GM21737 (cell line): ENCODE data around the gene PNKD.

ENCODE experiments used
- ATAC-seq: cut with Tn5 transposase; IDR thresholded peaks from one replicate; pipeline ENCODE4 v1.9.1; 2021; ENCODE audit warnings: mild to moderate bottlenecking, moderate library complexity; ENCODE audit not compliant: unreplicated experiment

The PNKD gene

DNA sequence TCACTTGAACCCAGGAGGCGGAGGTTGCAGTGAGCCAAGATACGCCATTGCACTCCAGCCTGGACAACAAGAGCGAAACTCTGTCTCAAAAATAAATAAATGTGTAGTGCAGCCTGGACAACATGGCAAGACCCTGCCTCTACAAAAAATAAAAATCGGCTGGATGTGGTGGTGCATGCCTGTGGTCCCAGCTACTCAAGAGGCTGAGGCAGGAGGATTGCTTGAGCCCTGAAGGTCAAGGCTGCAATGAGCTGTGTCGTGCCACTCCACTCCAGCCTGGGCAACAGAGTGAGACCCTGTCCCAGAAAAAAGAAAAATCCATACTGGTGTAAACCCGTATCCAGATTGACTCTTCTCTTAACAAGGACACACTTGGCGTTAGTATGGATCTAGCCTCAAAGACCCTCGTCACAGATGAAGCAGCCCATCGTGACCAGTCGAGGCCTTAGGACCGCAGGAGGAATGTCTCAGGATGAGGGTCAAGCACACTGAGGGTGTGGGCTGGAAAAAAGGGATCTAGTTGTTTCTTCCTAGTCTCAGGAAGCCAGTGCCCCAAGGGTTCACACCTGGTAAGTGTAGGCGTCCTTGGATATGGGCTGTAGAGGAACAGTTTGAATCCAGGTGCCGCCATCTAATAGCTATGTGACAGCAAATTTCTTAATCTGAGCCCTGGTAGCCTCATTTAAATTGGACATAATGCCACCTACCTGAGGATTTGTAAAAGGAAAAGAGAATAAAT, 13.5 kb upstream of the PNKD start:
- peak; percentile 5 for ATAC-seq

DNA sequence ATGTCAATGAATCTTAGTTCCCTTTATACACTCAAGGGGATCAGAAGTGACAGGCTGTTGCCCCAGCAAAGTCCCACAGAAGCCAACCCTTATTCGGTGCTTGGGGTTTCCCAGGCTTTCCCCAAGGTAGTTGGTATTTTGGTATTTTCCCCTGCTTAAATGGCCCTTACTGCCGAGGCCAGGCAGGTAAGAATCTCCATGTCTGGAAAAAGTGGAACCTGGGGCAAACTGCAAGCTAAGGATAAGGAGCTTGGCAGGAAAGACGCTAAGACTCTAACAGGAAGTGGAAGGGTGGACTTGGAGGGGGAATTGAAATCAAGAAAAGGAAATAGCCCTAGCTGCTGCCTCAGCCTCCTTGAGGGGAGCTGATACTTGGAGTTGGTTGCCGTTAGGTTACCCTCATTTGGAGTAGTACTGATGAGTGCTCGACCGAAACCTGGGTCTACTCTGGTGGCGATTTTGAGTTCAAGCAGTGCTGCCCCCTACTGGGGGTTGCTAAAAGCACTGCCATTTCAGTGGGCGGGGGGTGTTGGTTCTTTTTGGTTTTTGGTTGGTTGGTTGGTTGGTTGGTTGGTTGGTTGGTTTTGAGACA, 12.8 kb upstream of the PNKD start:
- peak; percentile 54 for ATAC-seq

- no peak for ATAC-seq
Measured at GRCh38 chr2:218259099-218259961, 11.0 kb upstream of the PNKD start.

DNA sequence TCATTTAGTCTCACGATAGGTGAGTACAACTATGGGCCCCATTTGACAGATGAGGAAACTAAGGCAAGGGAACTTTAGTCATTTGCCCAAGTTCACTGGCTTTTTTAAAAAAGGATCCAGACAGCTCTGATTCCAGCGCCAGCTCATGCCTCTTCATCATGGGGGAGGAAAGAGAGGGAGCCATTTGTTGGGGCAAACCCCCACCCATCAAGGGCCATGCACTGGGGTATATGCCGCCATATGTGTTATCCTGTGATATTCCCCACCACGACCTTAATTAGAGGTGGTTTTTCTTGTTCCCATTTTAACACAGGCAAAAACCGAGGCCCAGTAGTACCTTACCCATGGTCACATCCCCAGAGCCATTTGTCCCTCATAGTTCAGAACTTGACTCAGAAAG, 10.2 kb upstream of the PNKD start:
- ATAC-seq: no peak

DNA sequence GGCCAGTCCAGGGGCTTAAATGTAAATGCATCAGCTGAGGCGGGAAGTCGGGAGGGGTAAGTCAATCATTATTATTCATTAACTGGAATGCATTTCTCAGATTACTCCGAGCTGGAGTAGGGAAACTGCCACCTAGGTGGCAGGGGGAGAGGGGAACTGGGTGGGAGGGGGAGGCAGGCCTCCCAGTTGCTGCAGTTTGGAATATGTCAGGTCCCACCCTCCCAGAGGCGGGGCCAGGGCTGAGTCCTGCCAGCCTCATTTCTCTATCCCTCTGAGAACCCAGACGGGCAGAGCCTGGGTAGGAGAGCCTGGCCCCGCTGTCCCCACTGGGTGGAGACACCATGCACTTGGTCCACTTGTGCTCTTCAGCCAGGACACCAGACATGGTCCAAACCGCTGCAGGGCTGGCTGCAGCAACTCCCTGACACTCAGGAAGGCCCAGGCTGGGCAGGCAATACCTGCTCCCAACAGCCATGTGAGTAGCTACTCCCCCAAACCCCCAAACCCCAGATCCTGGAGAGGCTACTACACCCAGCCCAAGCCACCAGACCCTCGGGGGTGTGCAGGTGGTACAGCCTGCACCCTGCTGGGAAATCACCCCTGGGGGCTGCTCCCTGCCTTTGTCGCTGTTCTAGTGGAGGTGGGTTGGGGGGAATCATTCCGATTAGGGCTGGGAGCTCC, 9.4 kb upstream of the PNKD start, which contains the start of gene GPBAR1:
Gene GPBAR1 (plus strand): TSS at position 274 of the 681 bp plus-strand sequence. CDS start 1,710 bp downstream, outside the sequence.
- ATAC-seq: no peak

- no peak for ATAC-seq
Measured at GRCh38 chr2:218261423-218262236, 8.7 kb upstream of the PNKD start.

- no peak for ATAC-seq
Measured at GRCh38 chr2:218262237-218262600, 8.1 kb upstream of the PNKD start.

DNA sequence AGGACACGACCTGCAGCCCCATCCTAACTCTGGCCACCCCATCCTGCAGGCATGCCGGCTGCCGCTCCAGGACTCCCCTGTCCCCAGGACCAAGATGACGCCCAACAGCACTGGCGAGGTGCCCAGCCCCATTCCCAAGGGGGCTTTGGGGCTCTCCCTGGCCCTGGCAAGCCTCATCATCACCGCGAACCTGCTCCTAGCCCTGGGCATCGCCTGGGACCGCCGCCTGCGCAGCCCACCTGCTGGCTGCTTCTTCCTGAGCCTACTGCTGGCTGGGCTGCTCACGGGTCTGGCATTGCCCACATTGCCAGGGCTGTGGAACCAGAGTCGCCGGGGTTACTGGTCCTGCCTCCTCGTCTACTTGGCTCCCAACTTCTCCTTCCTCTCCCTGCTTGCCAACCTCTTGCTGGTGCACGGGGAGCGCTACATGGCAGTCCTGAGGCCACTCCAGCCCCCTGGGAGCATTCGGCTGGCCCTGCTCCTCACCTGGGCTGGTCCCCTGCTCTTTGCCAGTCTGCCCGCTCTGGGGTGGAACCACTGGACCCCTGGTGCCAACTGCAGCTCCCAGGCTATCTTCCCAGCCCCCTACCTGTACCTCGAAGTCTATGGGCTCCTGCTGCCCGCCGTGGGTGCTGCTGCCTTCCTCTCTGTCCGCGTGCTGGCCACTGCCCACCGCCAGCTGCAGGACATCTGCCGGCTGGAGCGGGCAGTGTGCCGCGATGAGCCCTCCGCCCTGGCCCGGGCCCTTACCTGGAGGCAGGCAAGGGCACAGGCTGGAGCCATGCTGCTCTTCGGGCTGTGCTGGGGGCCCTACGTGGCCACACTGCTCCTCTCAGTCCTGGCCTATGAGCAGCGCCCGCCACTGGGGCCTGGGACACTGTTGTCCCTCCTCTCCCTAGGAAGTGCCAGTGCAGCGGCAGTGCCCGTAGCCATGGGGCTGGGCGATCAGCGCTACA, 7.4 kb upstream of the PNKD start:
- ATAC-seq: no peak

GRCh38 chr2:218263817-218264641, 6.3 kb upstream of the PNKD start:
- no peak for ATAC-seq

DNA sequence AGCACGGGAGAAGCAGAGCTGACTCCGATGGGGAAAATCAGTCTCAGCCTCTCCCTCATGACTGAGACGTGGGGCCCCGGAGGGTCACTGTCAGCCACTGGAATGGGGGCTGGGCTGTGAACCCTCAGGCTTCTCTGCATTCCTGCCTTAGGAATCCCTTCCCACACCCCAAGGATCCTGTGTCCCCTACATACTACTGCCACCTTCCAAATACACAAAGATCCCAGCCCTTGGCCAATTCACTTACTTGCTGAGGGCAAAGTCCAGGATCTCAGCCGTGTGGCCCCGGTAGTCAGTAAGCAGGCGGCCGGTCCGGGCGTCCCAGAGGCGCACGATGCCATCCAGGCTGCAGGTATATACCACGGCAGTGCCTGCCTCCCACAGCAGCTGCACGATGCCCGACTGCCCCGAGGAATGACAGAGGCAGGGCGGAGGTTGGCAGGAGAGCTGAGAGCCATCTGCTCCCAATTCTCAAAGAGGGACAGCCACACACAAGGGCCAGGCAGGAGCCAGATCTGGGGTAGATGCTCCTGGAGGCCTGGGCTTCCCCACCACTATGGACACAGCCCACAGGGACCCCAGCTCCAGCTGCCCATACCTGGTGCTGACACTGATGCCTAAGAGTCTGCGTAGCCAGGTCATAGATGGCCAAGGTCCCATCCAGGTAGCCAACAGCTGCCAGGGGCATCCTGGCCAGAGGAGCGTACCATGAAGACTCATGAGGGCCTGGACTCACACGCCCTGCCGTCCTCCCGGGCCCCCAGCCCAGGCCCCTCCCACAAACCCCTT, 5.4 kb upstream of the PNKD start:
- no peak for ATAC-seq

DNA sequence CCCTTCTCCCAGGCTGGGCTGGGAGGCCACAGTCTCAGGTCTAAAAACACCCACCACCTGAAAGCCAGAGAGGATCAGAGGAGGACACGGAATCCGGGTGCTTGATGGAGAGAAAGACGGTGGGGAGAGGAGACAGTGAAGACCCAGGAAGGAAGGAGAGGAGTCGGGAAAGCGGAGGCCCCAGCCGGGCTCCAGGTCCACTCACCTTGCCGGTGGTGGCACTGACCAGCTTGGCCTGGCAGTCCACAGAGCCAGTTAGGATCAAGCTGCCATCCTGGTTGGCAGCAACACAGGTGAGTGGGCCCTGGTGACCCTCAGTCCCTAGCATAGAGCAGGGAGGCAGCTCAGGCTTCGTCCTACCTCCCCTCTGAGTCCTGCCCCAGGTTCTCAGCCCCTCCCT, 4.7 kb upstream of the PNKD start:
- no peak for ATAC-seq

DNA sequence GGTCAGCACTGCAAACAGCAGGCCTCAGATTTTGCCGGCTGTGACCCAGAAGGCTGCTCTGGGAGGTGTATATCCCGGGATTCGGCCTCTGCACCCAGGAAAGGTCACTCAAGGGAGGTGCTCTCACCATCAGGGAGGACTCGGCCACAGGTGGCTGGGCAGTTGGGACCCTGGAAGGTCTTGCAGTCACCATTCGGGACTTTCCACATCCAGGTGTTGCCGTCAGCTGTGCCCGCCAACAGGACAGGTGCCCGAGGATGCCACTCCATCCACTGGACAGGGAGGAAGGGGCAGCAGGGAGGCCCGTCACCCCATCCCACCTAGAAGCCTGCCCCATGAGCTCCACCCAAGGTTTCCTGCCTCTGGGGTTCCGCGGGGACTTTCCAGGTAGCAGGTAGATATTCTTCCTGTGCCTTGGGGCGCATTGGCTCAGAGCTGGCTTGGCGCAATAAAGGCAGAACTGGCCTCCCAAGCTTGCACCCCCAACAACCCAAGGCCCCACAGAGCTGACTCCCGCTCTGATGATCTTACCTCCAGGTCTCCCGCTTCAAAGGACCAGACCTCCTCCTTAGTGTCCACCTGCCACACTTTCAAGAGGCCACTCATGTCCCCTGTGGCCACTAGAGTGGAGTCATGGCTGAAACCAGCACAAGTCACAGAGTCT, 3.9 kb upstream of the PNKD start:
- no peak for ATAC-seq

DNA sequence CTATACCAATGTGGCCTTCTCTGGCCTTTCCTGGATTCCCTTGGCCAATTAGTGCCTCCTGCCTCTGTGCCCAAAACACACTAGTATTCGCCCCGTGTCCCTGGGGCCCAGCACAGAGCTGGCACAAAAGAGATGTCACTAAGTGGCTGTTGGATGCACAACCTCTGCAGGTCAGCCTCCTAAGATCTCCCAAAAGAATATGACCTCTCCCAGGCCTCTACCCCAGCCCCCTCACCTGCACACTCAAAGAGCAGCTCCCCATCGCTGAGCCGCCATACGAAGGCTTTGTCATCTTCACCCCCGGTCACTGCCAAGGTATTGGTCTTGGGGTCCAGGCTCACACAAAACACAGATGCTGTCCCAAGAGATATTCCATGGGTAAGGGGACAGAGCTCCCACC, 3.1 kb upstream of the PNKD start:
- no peak for ATAC-seq

- ATAC-seq: no peak
Measured at GRCh38 chr2:218270721-218271486, 585 bp downstream of the PNKD start.

DNA sequence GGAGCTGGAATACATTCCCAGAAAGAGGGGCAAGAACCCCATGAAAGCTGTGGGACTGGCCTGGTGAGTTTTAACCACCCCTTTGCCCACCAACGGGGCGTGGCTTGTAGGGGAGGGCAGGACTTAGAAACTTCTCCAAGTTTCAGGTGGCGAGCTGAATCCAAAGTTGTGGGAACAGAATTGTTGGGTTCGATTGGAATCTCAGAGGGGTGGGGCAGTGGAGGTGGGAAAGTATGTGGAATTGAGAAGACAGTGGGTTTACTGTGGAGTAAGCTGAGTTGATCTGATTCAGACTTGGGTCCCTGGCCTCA, 1.1 kb downstream of the PNKD start:
- no peak for ATAC-seq

DNA sequence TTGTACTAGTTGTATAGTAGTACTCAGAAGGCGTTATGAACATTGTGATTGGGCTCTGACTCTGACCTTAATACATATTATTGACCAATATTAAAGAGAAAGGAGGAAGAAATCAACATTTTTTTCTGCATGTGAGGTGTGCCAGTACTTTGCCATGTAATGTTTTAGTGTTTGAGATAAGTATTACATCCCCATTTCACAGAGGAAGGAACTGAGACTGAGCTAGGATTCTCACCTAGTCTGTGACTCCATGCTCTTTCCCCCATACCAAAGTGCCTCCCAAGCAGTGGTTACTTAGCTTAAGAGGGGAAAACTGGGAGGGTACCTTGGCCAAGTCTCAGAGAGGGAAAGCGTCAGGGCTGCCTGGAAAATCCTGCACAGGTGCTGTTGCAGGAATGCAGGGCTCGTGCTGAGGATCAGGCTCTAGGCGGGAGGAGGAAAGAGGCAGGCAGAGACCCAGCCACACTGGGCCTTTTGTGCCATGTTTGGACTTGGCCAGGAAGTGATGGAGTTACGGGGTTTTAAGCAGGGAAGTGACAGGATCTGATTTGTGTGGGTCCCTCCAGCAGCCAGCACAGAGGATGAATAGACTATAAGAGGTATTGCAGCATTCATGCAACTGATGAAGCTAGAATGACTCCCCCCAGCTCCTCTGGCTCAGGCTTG, 1.7 kb downstream of the PNKD start:
- ATAC-seq: no peak
